ENCODE results near the gene ZNF346.

GRCh38 chr5:177049285-177049684 is 26.8 kb downstream of the ZNF346 start:
- TF ChIP-seq CTCF (CRISPR knock-in tag; IDR thresholded peaks at IDR 0.05) (no peak), ZNF274 (CRISPR knock-in tag; IDR thresholded peaks at IDR 0.05) (no peak)
